ENCODE results near the gene PDLIM7. TPM values are rescaled to one million over a fixed set of nuclear protein-coding genes. Genes with fewer than 3 reads are reported as not detected.
A peak's percentile ranks its signal among the peaks of the same experiment; 100 is the strongest.

PDLIM7 gene
- total and polyA plus RNA-seq, 2 of the 8 experiments (the other 6 are each of a cell fraction or from before 2014, with no cell fraction given): 67.3 to 94.2 TPM

- Histone ChIP-seq H3K79me1 (ENCODE audit: low read depth, low read length) (peaks cover 7% of the 10 kb centered on the region; the same call in 1 of the 2 replicates), H2BK12ac (ENCODE audit: low read depth, low read length) (no peak overlapping the region), H3K23me2 (ENCODE audit: low read depth, low read length) (no peaks in the 10 kb centered on the region; the same call in 1 of the 2 replicates), H3K14ac (ENCODE audit: insufficient read length) (no peak overlapping the region), H3K79me2 (ENCODE audit: control insufficient read depth in 1 of 2, insufficient read depth in 2 of 2, low read length in 2 of 2) (no peaks in the 10 kb centered on the region), H3K4ac (replicated peaks; ENCODE audit: insufficient read length, low read depth, low read length) (no peak overlapping the region), H4K20me1 (replicated peaks in 1 of 2; ENCODE audit: control insufficient read depth in 1 of 2, insufficient read depth in 2 of 2, low read length in 2 of 2) (peaks cover 5 to 13% of the 10 kb centered on the region in 2 experiments), H4K91ac (replicated peaks; ENCODE audit: insufficient read length, low read length) (no peak overlapping the region), H3K9ac (replicated peaks in 1 of 4; ENCODE audit: extremely low read depth in 1 of 4, low read depth in 3 of 4, low read length in 3 of 4) (no peak overlapping the region), H3K23ac (ENCODE audit: insufficient read length) (no peak overlapping the region), H4K8ac (ENCODE audit: extremely low read depth, insufficient read depth, low read length) (peak overlapping the region; percentile 53; the same call in 1 of the 2 replicates), H3K4me2 (ENCODE audit: insufficient read depth in 1 of 2, low read depth in 2 of 2, low read length in 2 of 2) (no peak overlapping the region), H2BK15ac (ENCODE audit: low read length) (no peak overlapping the region), H2BK20ac (ENCODE audit: low read length) (no peak overlapping the region), H3K9me3 (ENCODE audit: insufficient read depth in 2 of 2, low read depth in 1 of 2, low read length in 1 of 2) (no peaks in the 10 kb centered on the region), H3K36me3 (ENCODE audit: control insufficient read depth in 2 of 4, insufficient read depth in 4 of 4, low read length in 3 of 4) (peaks cover 24 to 66% (median 45%) of the 10 kb centered on the region in 4 experiments), H3K4me3 (ENCODE audit: extremely low read depth in 1 of 4, insufficient read depth in 2 of 4, low read depth in 3 of 4, low read length in 4 of 4) (no peak overlapping the region), H2BK120ac (replicated peaks; ENCODE audit: low read depth, low read length) (no peak overlapping the region), H3K4me1 (replicated peaks in 1 of 4; ENCODE audit: control insufficient read depth in 3 of 4, insufficient read depth in 4 of 4, low read length in 3 of 4) (peaks cover 0 to 5% (median 3%) of the 10 kb centered on the region in 4 experiments; a peak in 5 of 7 replicates), H2AFZ (ENCODE audit: low read length) (no peak overlapping the region), H3K27me3 (replicated peaks in 1 of 4; ENCODE audit: control insufficient read depth in 3 of 4, extremely low read depth in 1 of 4, insufficient read depth in 3 of 4, low read length in 3 of 4) (no peaks in the 10 kb centered on the region), H4K5ac (ENCODE audit: insufficient read length, low read depth, low read length) (no peak overlapping the region), H2AK5ac (ENCODE audit: low read depth, low read length) (no peak overlapping the region), H3K18ac (ENCODE audit: extremely low read depth, low read length) (no peak overlapping the region), H3K56ac (replicated peaks; ENCODE audit: insufficient read length, low read depth, low read length) (no peak overlapping the region), H3K27ac (ENCODE audit: low read depth, low read length) (no peak overlapping the region), H2BK5ac (ENCODE audit: low read depth, low read length) (no peak overlapping the region)
- POLR2A ChIA-PET (ENCODE audit: partially characterized antibody): interaction anchor here (1.0 to 67.5 kb wide), 3 partner anchors 7 to 83 kb away, joined by 3 to 3349 read pairs (median 3349); partner anchors contain the start of genes DBN1, DOK3, PDLIM7 and PRR7
- DNase-seq (ENCODE audit: low read depth in 1 of 2, low spot score in 2 of 2): no peak
- WGBS, 2 experiments (ENCODE audit: extremely low coverage in 1 of 2, insufficient coverage in 1 of 2, insufficient read length in 1 of 2, insufficient replicate concordance in 2 of 2, low coverage in 1 of 2, low lambda C conversion rate in 2 of 2, missing lambda C conversion rate in 1 of 2): 98% methylated on average over 8 of the region's 8 CpGs; no CpG with 5 or more reads in 1 of the 2 experiments
- CTCF ChIA-PET (ENCODE audit: partially characterized antibody): interaction anchor here (2.0 to 12.7 kb wide), 4 partner anchors 8 to 20 kb away, joined by 9 to 306 read pairs (median 106); partner anchors contain the start of genes DDX41, DOK3 and PDLIM7
- FAIRE-seq: no peak
- TF ChIP-seq USF2 (IDR thresholded peaks at IDR 0.05; ENCODE audit: low read length): 0 out of 2 replicates have a peak, but pooled peaks have one; percentile 8
- TF ChIP-seq POLR2AphosphoS5 (IDR thresholded peaks at IDR 0.05; ENCODE audit: low read depth, low read length): no peak
These were observed 10.3 kb downstream of the PDLIM7 start for GRCh38 chr5:177487144-177487543.

All from H1 (cell line).